HEK293 (cell line): Measurements from ENCODE around the gene SBK2.
A peak's percentile ranks its signal among the peaks of the same experiment; 100 is the strongest.

Experiments used
- CTCF ChIA-PET: fragments of 350-600 bp; formaldehyde crosslinking; extraction: SDS; loops from one replicate; lab custom pipeline; 2021; ENCODE audit warnings: antibody characterized with exemption; lab: Yijun Ruan, JAX
- POLR2A ChIA-PET: fragments of 300-600 bp; formaldehyde crosslinking; extraction: SDS; loops from one replicate; lab custom pipeline; 2020; ENCODE audit warnings: antibody characterized with exemption, inconsistent platforms; lab: Yijun Ruan, JAX
- H3K27ac ChIP-seq: fragments of 200-500 bp; sonication (Bioruptor generic); 2 replicates; pipeline ENCODE4 v1.5.1; 2014; ENCODE audit warnings: low read depth, low read length, control low read depth, inconsistent platforms; ENCODE audit errors: extremely low read depth
- H3K36me3 ChIP-seq, 2 experiments: fragments of 200-500 bp in 1 of 2; sonication (Bioruptor generic) in 1 of 2; 1 replicate in 1 of 2; 2 replicates in 1 of 2; pipeline ENCODE4 v1.5.1; 2014 to 2017; ENCODE audit warnings: inconsistent platforms in 2 of 2, low read length in 2 of 2; ENCODE audit not compliant: control insufficient read depth in 2 of 2, insufficient read depth in 1 of 2
- H3K4me1 ChIP-seq: fragments of 200-500 bp; sonication (Bioruptor generic); 2 replicates; pipeline ENCODE4 v1.5.1; 2014; ENCODE audit warnings: mild to moderate bottlenecking, low read length, inconsistent platforms; ENCODE audit not compliant: control insufficient read depth, insufficient read depth
- H3K4me3 ChIP-seq: 2 replicates; pipeline ENCODE4 v1.5.1; 2011; ENCODE audit warnings: low read depth, mild to moderate bottlenecking, control low read depth, low read length, moderate library complexity
- H3K9me3 ChIP-seq: fragments of 200-500 bp; sonication (Bioruptor generic); 2 replicates; pipeline ENCODE4 v1.5.1; 2014; ENCODE audit warnings: low read depth, low read length, inconsistent platforms; ENCODE audit not compliant: control insufficient read depth, insufficient read depth
- GLI4 ChIP-seq: fragments of 450-650 bp; formaldehyde crosslinking; IDR thresholded peaks from 2 replicates; pipeline ENCODE4 v1.5.1; 2016; ENCODE audit warnings: missing biosample characterization, missing genetic modification characterization
- HOXA7 ChIP-seq: sonication (generic); formaldehyde crosslinking; IDR thresholded peaks from 2 replicates; pipeline ENCODE4 v1.8.1; 2022; ENCODE audit warnings: missing genetic modification reagents, borderline replicate concordance
- HOXC10 ChIP-seq: sonication (generic); formaldehyde crosslinking; IDR thresholded peaks from 2 replicates; pipeline ENCODE4 v1.8.1; 2023; ENCODE audit warnings: mild to moderate bottlenecking, missing genetic modification reagents
- SCRT2 ChIP-seq: fragments of 450-650 bp; formaldehyde crosslinking; IDR thresholded peaks from 2 replicates; pipeline ENCODE4 v1.5.1; 2016; ENCODE audit warnings: missing biosample characterization, missing genetic modification characterization
- ZBTB20 ChIP-seq: fragments of 450-650 bp; formaldehyde crosslinking; IDR thresholded peaks from 2 replicates; pipeline ENCODE4 v1.5.1; 2016; ENCODE audit warnings: missing biosample characterization, missing genetic modification characterization
- ZNF16 ChIP-seq: fragments of 450-650 bp; formaldehyde crosslinking; IDR thresholded peaks from 2 replicates; pipeline ENCODE4 v1.5.1; 2016; ENCODE audit warnings: low read depth, missing biosample characterization, missing genetic modification characterization
- ZNF174 ChIP-seq: fragments of 450-650 bp; formaldehyde crosslinking; IDR thresholded peaks from 2 replicates; pipeline ENCODE4 v1.5.0; 2017; ENCODE audit warnings: missing biosample characterization, mild to moderate bottlenecking, missing genetic modification characterization
- ZNF214 ChIP-seq: fragments of 450-650 bp; formaldehyde crosslinking; IDR thresholded peaks from 2 replicates; pipeline ENCODE4 v1.5.1; 2017; ENCODE audit warnings: missing biosample characterization, mild to moderate bottlenecking, missing genetic modification characterization, borderline replicate concordance
- ZNF302 ChIP-seq: fragments of 450-650 bp; formaldehyde crosslinking; IDR thresholded peaks from 2 replicates; pipeline ENCODE4 v1.5.1; 2016; ENCODE audit warnings: missing biosample characterization, missing genetic modification characterization, low read depth
- ZNF335 ChIP-seq: fragments of 450-650 bp; formaldehyde crosslinking; conservative IDR thresholded peaks from 2 replicates; pipeline ENCODE4 v1.5.1; 2016; ENCODE audit warnings: missing biosample characterization, missing genetic modification characterization
- ZNF341 ChIP-seq: fragments of 450-650 bp; formaldehyde crosslinking; IDR thresholded peaks from 2 replicates; pipeline ENCODE4; 2016; ENCODE audit warnings: low read depth, missing biosample characterization, missing genetic modification characterization
- ZNF473 ChIP-seq: fragments of 450-650 bp; formaldehyde crosslinking; IDR thresholded peaks from 2 replicates; pipeline ENCODE4 v1.5.1; 2017; ENCODE audit warnings: missing biosample characterization, missing genetic modification characterization
- ZNF548 ChIP-seq: fragments of 450-650 bp; formaldehyde crosslinking; IDR thresholded peaks from 2 replicates; pipeline ENCODE4 v1.5.1; 2016; ENCODE audit warnings: missing biosample characterization, missing genetic modification characterization
- ZNF768 ChIP-seq: fragments of 450-650 bp; formaldehyde crosslinking; IDR thresholded peaks from 2 replicates; pipeline ENCODE4 v1.5.1; 2018; ENCODE audit warnings: missing biosample characterization, mild to moderate bottlenecking, missing genetic modification characterization
- ZNF791 ChIP-seq: fragments of 450-650 bp; formaldehyde crosslinking; IDR thresholded peaks from 2 replicates; pipeline ENCODE4 v1.5.1; 2016; ENCODE audit warnings: missing biosample characterization, missing genetic modification characterization
- ZSCAN30 ChIP-seq: fragments of 450-650 bp; IDR thresholded peaks from 2 replicates; pipeline ENCODE4 v1.5.1; 2018; ENCODE audit warnings: missing biosample characterization, mild to moderate bottlenecking, missing genetic modification characterization, moderate library complexity
- TF ChIP-seq, protein P1 (sequence below): fragments of 450-650 bp; formaldehyde crosslinking; IDR thresholded peaks from 2 replicates; pipeline ENCODE4; 2016; ENCODE audit warnings: missing biosample characterization, missing genetic modification characterization
- TF ChIP-seq, protein P2 (sequence below): fragments of 450-650 bp; formaldehyde crosslinking; IDR thresholded peaks from 2 replicates; pipeline ENCODE4 v1.5.1; 2016; ENCODE audit warnings: missing biosample characterization, missing genetic modification characterization
- TF ChIP-seq, protein P3 (sequence below): fragments of 450-650 bp; formaldehyde crosslinking; IDR thresholded peaks from 2 replicates; pipeline ENCODE4 v1.5.1; 2016; ENCODE audit warnings: missing biosample characterization, missing genetic modification characterization

The SBK2 gene

DNA sequence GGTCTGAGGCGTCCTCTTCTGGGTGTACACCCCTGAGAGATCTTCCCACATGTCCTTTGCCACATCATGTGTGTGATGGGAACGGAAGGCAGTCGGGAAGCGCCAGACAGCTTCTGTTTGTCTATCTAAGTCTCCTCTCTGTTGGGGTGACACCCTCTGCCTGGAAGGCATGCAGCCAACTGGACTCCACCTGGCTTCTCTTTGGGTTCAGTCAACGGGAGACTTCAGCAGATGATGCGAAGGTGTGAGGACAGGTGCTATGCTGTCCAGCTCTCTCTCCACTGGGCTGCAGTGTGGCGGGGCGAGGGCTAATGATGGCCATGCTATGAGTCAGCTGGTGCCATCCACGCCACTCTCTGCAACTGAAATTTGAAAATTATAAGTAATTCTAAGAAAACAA, 22.8 kb upstream of the SBK2 start:
- Histone ChIP-seq H3K9me3 (no peaks in the 10 kb centered on the region), H3K36me3 (no peaks in the 10 kb centered on the region), H3K27ac (no peak overlapping the region), H3K4me3 (no peak overlapping the region), H3K4me1 (no peaks in the 10 kb centered on the region)
- ChIA-PET POLR2A (no interaction called here), CTCF (interaction anchor here (0.6 to 1.4 kb wide), 5 partner anchors 10 to 92 kb away, joined by 3 to 5 read pairs (median 4); no protein-coding TSS in a partner anchor)
- no peak for TF ChIP-seq ZBTB20
- TF ChIP-seq HOXC10, result no peak
- no peak for TF ChIP-seq ZNF302 (tag by site-specific recombination)
- TF ChIP-seq, protein P1, sequence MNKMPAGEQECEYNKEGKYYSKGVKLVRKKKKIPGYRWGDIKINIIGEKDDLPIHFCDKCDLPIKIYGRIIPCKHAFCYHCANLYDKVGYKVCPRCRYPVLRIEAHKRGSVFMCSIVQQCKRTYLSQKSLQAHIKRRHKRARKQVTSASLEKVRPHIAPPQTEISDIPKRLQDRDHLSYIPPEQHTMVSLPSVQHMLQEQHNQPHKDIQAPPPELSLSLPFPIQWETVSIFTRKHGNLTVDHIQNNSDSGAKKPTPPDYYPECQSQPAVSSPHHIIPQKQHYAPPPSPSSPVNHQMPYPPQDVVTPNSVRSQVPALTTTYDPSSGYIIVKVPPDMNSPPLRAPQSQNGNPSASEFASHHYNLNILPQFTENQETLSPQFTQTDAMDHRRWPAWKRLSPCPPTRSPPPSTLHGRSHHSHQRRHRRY, result no peak

DNA sequence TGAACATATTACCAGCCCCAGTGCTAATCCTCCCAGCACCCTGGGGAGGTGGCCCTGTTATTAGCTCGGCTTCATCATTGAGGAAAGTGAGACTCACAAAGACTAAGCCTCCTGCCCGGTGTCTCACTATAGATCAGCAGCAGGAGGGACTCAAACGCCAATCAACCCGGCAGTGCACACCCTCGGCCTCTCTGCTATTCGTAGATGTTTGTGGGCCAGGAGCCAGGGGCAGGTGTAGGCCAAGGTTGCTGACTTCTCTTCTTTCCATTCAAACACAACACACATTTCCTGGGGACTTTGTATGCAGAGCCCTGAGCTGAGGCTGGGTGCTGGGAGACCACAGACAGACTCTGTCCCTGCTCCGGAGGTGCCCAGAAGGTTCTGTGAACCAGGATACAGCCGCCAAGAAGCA, 17.8 kb upstream of the SBK2 start:
- no peak overlapping the region for H3K27ac ChIP-seq
- H3K4me1 ChIP-seq, result peaks cover 5% of the 10 kb centered on the region; the same call in 1 of the 2 replicates
- CTCF ChIA-PET, result no interaction called here
- H3K9me3 ChIP-seq, result no peaks in the 10 kb centered on the region
- no peak for TF ChIP-seq ZNF214 (tag by site-specific recombination)
- TF ChIP-seq ZSCAN30 (tag by site-specific recombination), result no peak
- TF ChIP-seq HOXA7 (CRISPR knock-in tag), result no peak
- TF ChIP-seq, protein P2, sequence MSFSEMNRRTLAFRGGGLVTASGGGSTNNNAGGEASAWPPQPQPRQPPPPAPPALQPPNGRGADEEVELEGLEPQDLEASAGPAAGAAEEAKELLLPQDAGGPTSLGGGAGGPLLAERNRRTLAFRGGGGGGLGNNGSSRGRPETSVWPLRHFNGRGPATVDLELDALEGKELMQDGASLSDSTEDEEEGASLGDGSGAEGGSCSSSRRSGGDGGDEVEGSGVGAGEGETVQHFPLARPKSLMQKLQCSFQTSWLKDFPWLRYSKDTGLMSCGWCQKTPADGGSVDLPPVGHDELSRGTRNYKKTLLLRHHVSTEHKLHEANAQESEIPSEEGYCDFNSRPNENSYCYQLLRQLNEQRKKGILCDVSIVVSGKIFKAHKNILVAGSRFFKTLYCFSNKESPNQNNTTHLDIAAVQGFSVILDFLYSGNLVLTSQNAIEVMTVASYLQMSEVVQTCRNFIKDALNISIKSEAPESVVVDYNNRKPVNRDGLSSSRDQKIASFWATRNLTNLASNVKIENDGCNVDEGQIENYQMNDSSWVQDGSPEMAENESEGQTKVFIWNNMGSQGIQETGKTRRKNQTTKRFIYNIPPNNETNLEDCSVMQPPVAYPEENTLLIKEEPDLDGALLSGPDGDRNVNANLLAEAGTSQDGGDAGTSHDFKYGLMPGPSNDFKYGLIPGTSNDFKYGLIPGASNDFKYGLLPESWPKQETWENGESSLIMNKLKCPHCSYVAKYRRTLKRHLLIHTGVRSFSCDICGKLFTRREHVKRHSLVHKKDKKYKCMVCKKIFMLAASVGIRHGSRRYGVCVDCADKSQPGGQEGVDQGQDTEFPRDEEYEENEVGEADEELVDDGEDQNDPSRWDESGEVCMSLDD (tag by site-specific recombination), result no peak
- no peak for TF ChIP-seq ZNF548 (tag by site-specific recombination)
- no peak for TF ChIP-seq ZNF473 (tag by site-specific recombination)
- no peak for TF ChIP-seq ZNF335
- no peak for TF ChIP-seq ZNF791 (tag by site-specific recombination)
- TF ChIP-seq, protein P3, sequence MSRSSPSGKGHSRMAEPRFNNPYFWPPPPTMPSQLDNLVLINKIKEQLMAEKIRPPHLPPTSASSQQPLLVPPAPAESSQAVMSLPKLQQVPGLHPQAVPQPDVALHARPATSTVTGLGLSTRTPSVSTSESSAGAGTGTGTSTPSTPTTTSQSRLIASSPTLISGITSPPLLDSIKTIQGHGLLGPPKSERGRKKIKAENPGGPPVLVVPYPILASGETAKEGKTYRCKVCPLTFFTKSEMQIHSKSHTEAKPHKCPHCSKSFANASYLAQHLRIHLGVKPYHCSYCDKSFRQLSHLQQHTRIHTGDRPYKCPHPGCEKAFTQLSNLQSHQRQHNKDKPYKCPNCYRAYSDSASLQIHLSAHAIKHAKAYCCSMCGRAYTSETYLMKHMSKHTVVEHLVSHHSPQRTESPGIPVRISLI, result no peak
- no peak for TF ChIP-seq ZNF341
- TF ChIP-seq GLI4 (tag by site-specific recombination), result no peak
- no peak for TF ChIP-seq ZNF768 (tag by site-specific recombination)
- TF ChIP-seq, all 188 proteins: peak for 0
- H3K4me3 ChIP-seq, result no peak overlapping the region
- POLR2A ChIA-PET, result no interaction called here
- no peaks in the 10 kb centered on the region for H3K36me3 ChIP-seq

DNA sequence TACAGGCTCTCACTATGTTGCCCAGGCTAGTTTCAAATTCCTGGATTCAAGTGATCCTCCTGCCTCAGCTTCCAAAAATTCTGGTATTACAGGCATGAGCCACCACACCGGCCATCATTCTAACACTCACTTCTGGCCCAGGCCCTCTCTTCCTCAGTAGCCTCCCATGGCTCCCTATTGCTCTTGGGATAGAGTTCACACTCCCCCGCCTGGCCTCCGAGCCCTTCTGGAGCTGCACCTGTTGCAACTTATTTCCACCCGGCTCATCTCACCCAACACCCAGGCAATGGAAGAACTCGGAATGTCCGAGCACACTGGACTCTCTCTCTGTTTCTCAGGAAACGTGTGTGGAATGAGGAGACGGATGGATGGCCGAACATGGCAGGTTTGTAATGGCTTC, 17.4 kb upstream of the SBK2 start:
- ChIA-PET POLR2A (no interaction called here), CTCF (interaction anchor here (0.5 kb wide), 1 partner anchor 91 kb away, joined by 3 read pairs; no protein-coding TSS in a partner anchor)
- Histone ChIP-seq H3K9me3 (no peaks in the 10 kb centered on the region), H3K4me3 (no peak overlapping the region), H3K36me3 (no peaks in the 10 kb centered on the region), H3K4me1 (peaks cover 9% of the 10 kb centered on the region), H3K27ac (no peak overlapping the region)
- TF ChIP-seq ZNF16 (tag by site-specific recombination) (peak; percentile 70), SCRT2 (peak; percentile 62), ZNF174 (tag by site-specific recombination) (no peak)
